Breast epithelium (tissue), 4 donors: ENCODE results near the gene ZG16. TPM values are rescaled to one million over a fixed set of nuclear protein-coding genes. Genes with fewer than 3 reads are reported as not detected.
"Not testable (repeated sequence)": the region's sequence is repeated elsewhere in the genome, so short reads cannot be mapped to it uniquely, and the experiment has no call there.

ENCODE experiments used
- DNase-seq, 2 donors: peaks; one replicate each; pipeline ENCODE4 v3.0.0-alpha.2; 2019; ENCODE audit warnings: low spot score in 2 of 2
- H3K27ac ChIP-seq, 2 donors: fragments of 200-600 bp; sonication (generic) in 1 of 2; one replicate each; pipeline ENCODE4 v1.5.1; 2016 to 2019; ENCODE audit warnings: mild to moderate bottlenecking in 1 of 2
- H3K27me3 ChIP-seq, 2 donors: fragments of 200-600 bp; sonication (generic) in 1 of 2; one replicate each; pipeline versions ENCODE4 v1.5.1 to v1.6.0; 2017 to 2019; ENCODE audit warnings: control low read depth in 1 of 2, mild to moderate bottlenecking in 1 of 2
- H3K36me3 ChIP-seq: fragments of 200-600 bp; one replicate; pipeline ENCODE4 v1.5.1; 2019
- H3K4me1 ChIP-seq, 2 donors: fragments of 200-600 bp; sonication (generic); one replicate each; pipeline ENCODE4 v1.5.1; 2016 to 2019; ENCODE audit warnings: control low read depth in 1 of 2
- H3K4me3 ChIP-seq, 3 donors: fragments of 200-600 bp; sonication (generic); 1 replicate in 2 of 3; 2 replicates in 1 of 3; pipeline ENCODE4 v1.5.1; 2016 to 2019; ENCODE audit warnings: mild to moderate bottlenecking in 3 of 3, moderate library complexity in 2 of 3
- H3K9me3 ChIP-seq, 2 donors: fragments of 200-600 bp; sonication (generic) in 1 of 2; one replicate each; pipeline ENCODE4 v1.5.1; 2016 to 2019; ENCODE audit warnings: control low read depth in 1 of 2
- POLR2A ChIP-seq: fragments of 450-650 bp; IDR thresholded peaks from one replicate; pipeline ENCODE4 v1.6.1; 2016; ENCODE audit warnings: antibody characterized with exemption, mild to moderate bottlenecking, moderate library complexity
- POLR2AphosphoS5 ChIP-seq, 3 donors: sonication (generic); formaldehyde crosslinking; IDR thresholded peaks; one replicate each; pipeline ENCODE4 v1.6.1; 2017; ENCODE audit warnings: antibody characterized with exemption in 3 of 3
- intact Hi-C: fragments of 100-400 bp; cut with DNase I; formaldehyde crosslinking; loops from one replicate; pipeline ENCODE4 v1.15.1; 2023; ENCODE audit warnings: low total_unique reads
- total RNA-seq, 3 donors: library from RNA; depleted of rRNA; stranded (reverse); fragments of >200 nt; gene quantifications; one replicate each; pipeline ENCODE4 v1.1.0, GENCODE V29; 2016
- TF ChIP-seq, protein P1 (sequence below), 3 donors: fragments of 450-650 bp; IDR thresholded peaks; one replicate each; pipeline ENCODE4 v1.5.1; 2016 to 2017; ENCODE audit warnings: antibody characterized with exemption in 3 of 3, mild to moderate bottlenecking in 3 of 3, moderate library complexity in 3 of 3

Gene ZG16
- total RNA-seq, 3 donors from 2014 or later = 0.33 TPM; not detected in 2

DNA sequence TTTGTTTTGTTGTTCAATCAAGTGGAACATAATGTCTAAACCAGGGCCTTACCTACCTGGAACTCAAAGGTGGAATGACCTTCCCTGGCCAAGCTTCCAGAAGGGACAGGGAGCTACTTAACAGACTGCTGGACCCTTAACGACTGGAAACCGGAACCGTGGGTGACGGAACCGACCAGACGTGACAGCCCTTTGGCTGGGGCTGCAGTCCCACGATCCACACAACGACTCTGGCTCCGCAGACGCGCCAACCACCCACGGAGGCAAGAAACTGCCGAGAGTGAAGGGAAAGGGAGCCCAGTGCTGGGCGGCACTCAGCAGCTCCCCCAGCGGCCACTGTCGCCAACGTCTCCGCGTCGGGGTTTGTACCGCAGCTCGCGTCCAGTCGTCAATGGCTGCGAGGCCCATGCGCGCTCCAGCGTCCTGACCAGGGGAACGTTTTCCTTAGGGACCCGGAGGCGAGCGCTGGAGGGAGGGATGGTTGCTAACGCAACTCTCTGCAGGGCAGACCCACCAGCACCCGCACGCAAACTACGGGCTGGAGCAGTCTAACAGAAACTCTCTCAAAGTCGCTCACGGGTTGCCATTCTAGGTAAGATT lies 6.9 kb downstream of the ZG16 start:
- TF ChIP-seq, protein P1, sequence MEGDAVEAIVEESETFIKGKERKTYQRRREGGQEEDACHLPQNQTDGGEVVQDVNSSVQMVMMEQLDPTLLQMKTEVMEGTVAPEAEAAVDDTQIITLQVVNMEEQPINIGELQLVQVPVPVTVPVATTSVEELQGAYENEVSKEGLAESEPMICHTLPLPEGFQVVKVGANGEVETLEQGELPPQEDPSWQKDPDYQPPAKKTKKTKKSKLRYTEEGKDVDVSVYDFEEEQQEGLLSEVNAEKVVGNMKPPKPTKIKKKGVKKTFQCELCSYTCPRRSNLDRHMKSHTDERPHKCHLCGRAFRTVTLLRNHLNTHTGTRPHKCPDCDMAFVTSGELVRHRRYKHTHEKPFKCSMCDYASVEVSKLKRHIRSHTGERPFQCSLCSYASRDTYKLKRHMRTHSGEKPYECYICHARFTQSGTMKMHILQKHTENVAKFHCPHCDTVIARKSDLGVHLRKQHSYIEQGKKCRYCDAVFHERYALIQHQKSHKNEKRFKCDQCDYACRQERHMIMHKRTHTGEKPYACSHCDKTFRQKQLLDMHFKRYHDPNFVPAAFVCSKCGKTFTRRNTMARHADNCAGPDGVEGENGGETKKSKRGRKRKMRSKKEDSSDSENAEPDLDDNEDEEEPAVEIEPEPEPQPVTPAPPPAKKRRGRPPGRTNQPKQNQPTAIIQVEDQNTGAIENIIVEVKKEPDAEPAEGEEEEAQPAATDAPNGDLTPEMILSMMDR (IDR thresholded peaks at IDR 0.05) = peak; percentile 30 to 67 (median 56)
- no peak for TF ChIP-seq POLR2A
- no peak for TF ChIP-seq POLR2AphosphoS5 (IDR thresholded peaks at IDR 0.05)
- peak in 1 of 2 donors; percentile 69 for DNase-seq
- Histone ChIP-seq H3K4me3 (peak overlapping the region in 2 of 3 donors; percentile 37 to 60), H3K27ac (no peak overlapping the region), H3K4me1 (no peaks in the 10 kb centered on the region), H3K27me3 (no peaks in the 10 kb centered on the region), H3K36me3 (no peaks in the 10 kb centered on the region), H3K9me3 (no peaks in the 10 kb centered on the region)
- intact Hi-C loops = no loop called here

DNA sequence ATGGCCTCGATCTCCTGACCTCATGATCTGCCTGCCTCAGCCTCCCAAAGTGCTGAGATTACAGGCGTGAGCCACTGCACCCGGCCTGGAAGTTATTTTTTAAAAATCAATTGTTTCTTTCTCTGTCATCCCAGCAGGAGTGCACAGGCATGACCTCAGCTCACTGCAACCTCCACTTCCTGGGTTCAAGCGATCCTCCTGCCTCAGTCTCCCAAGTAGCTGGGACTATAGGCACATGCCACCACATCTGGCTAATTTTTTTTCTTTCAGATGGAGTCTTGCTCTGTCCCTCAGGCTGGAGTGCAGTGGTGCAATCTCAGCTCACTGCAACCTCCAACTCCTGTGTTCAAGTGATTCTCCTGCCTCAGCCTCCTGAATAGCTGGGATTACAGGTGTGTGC lies 9.1 kb downstream of the ZG16 start:
- H3K27me3 ChIP-seq, intact Hi-C loops, H3K4me3 ChIP-seq, H3K36me3 ChIP-seq, DNase-seq, H3K27ac ChIP-seq, H3K4me1 ChIP-seq, H3K9me3 ChIP-seq: not testable (repeated sequence)

- peak overlapping the region; percentile 72 to 96 (median 78) for H3K4me3 ChIP-seq
- intact Hi-C loops = no loop called here
- peak overlapping the region; percentile 86 to 90 for H3K27ac ChIP-seq
- no peaks in the 10 kb centered on the region for H3K36me3 ChIP-seq
- no peak for DNase-seq
- H3K4me1 ChIP-seq = peaks cover 0 to 12% of the 10 kb centered on the region in 2 donors
- H3K27me3 ChIP-seq = no peaks in the 10 kb centered on the region
- H3K9me3 ChIP-seq = no peaks in the 10 kb centered on the region
- TF ChIP-seq POLR2AphosphoS5 (IDR thresholded peaks at IDR 0.05) (no peak), POLR2A (no peak)
- TF ChIP-seq, protein P1 (IDR thresholded peaks at IDR 0.05) = no peak
Observed at GRCh38 chr16:29789775-29790182, 11.7 kb downstream of the ZG16 start.

DNA sequence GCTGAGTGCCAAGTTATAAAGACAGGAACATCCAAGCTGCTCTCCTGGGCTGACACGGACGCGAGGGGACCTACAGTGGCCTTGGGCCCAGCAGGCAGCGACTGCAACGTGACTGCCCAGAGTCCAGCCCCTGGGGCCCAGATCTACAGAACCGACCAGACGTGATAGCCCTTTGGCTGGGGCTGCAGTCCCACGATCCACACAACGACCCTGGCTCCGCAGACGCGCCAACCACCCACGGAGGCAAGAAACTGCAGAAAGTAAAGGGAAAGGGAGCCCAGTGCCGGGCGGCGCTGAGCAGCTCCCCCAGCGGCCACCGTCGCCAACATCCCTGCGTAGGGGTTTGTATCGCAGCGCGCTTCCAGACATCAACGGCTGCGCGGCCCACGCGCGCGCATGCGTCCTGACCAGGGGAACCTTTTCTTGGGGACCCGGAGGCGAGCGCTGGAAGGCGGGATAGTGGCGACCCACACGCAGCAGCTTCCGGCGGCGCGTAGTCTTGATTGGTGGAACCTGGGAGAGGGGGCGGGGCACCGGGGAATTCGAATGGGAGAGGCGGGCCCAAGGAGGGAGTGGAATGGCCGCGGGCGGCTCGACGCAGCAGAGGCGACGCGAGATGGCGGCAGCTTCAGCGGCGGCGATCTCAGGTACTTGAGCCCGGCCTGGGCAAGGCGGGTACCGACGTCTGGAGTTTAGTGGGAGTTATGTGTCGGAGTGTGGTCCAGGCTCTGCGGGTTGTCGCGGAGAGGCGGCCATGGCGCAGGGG lies 12.3 kb downstream of the ZG16 start, which contains the start of gene KIF22:
Gene KIF22, plus strand, starts transcription at position 569 of the 766 bp plus-strand sequence. Its CDS starts 9 bp downstream, at position 578.
- Histone ChIP-seq H3K4me1 (peaks cover 0 to 12% of the 10 kb centered on the region in 2 donors), H3K27ac (peak within 1 kb of the TSS; percentile 86 to 90), H3K36me3 (no peaks in the 10 kb centered on the region), H3K4me3 (peak within 1 kb of the TSS; percentile 72 to 96 (median 78)), H3K27me3 (no peaks in the 10 kb centered on the region), H3K9me3 (no peaks in the 10 kb centered on the region)
- intact Hi-C loops = no loop called here
- peak; percentile 98 to 100 for DNase-seq
- TF ChIP-seq POLR2AphosphoS5 (IDR thresholded peaks at IDR 0.05) = peak; percentile 81 to 91 (median 90)
- TF ChIP-seq POLR2A = peak; percentile 64
- TF ChIP-seq, protein P1 (IDR thresholded peaks at IDR 0.05) = peak; percentile 62 to 88 (median 79)

DNA sequence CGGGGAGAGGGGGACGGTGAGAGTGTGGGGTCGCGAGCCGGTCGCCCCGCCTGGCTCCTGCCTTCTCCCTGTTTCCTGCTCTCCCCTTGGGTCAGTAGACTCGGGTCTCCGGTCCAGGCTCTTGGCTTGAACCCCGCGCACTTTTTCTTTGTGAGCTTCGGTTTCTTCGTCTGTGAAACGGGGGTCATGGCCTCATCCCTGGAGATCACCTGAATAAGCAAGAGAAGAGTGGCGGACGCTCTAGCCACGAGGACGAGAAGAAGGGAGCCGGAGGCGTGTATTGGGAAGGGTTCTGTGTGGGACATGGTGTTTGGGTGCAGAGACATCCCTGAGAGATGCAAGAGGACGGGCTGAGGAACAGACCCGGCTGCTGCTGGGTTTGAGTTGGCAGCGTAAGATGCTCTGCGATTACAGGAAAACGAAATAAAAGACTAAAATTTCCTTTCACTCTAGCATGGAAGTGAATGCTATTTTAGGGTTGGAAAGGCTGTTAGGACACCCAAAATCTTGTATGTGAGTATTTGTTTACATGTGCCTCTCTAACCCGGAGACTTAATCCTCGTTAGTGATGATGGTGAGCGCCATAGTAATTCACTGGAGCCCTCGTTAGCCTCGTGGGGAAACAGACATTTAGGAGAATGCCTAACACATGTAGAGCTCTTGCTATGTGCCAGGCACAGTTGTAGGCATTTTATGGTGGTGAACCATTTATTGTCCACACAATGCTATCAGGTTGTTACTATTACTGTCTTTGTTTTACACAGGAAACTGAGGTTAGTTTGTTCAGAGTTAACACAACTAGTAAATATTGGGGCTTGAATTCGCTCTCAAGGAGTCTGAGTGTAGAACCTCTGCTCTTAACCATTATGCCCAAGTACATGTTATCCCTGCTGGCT lies 13.1 kb downstream of the ZG16 start:
- DNase-seq = no peak
- TF ChIP-seq POLR2A = no peak
- TF ChIP-seq, protein P1 (IDR thresholded peaks at IDR 0.05) = no peak
- TF ChIP-seq POLR2AphosphoS5 (IDR thresholded peaks at IDR 0.05) = no peak
- H3K27ac ChIP-seq = peak overlapping the region; percentile 55 to 86
- H3K4me3 ChIP-seq = peak overlapping the region; percentile 72 to 96 (median 78)
- H3K4me1 ChIP-seq = peaks cover 0 to 12% of the 10 kb centered on the region in 2 donors
- intact Hi-C loops = no loop called here
- H3K9me3 ChIP-seq = no peaks in the 10 kb centered on the region
- no peaks in the 10 kb centered on the region for H3K27me3 ChIP-seq
- no peaks in the 10 kb centered on the region for H3K36me3 ChIP-seq
